K562 (cell line): ENCODE data around the gene MRPL2. TPM values are rescaled to one million over a fixed set of nuclear protein-coding genes. Genes with fewer than 3 reads are reported as not detected.

Experiments used
- ATAC-seq: fragments of 200-7000 bp; cut with Tn5 transposase; 3 replicates; pipeline ENCODE4 v1.9.1; 2020; ENCODE audit warnings: moderate library complexity
- BruUV-seq: library from RNA; stranded (reverse); fragments of 400-500 nt; replicated peaks from 2 replicates; lab custom pipeline; 2021; lab: Mats Ljungman, UMichigan
- CTCF ChIA-PET: fragments of 300-600 bp; formaldehyde crosslinking; extraction: SDS; loops from one replicate; lab custom pipeline; 2021; ENCODE audit warnings: low intra/inter-chr PET ratio; lab: Yijun Ruan, JAX
- POLR2A ChIA-PET: fragments of 300-600, 350-650 bp; sonication (Branson Sonifier 250); formaldehyde crosslinking; extraction: SDS; loops from one replicate; lab custom pipeline; 2021; ENCODE audit warnings: antibody characterized with exemption, inconsistent platforms; lab: Yijun Ruan, JAX
- DNase-seq, 4 experiments: peaks; one replicate each; pipeline versions ENCODE4 v3.0.0 to v3.0.0-alpha.2; 2011 to 2018; ENCODE audit warnings: low spot score in 3 of 4, mixed read lengths in 3 of 4; ENCODE audit errors: extremely low read depth in 1 of 4
- FAIRE-seq: peaks from 2 replicates; lab custom pipeline; 2011; peaks lifted over from hg19 to GRCh38; lab: Jason Lieb, UNC
- H2AFZ ChIP-seq: 2 replicates; pipeline ENCODE4 v1.6.0; 2011; ENCODE audit warnings: low read depth, low read length, control low read depth, inconsistent platforms
- H3K27ac ChIP-seq: fragments of 200-600 bp; 3 replicates; pipeline ENCODE4 v1.8.0; 2011; ENCODE audit warnings: low read depth, mild to moderate bottlenecking, control low read depth, inconsistent platforms, low read length, moderate library complexity, mixed read lengths; ENCODE audit errors: extremely low read depth
- H3K27me3 ChIP-seq, 2 experiments: fragments of 300-600 bp in 1 of 2; 2 replicates in 1 of 2; 3 replicates in 1 of 2; pipeline versions ENCODE4 v1.6.0 to v1.8.0; 2011; ENCODE audit warnings: inconsistent platforms in 2 of 2, low read length in 2 of 2, mild to moderate bottlenecking in 1 of 2, mixed read lengths in 1 of 2, moderate library complexity in 1 of 2; ENCODE audit not compliant: control insufficient read depth in 2 of 2, insufficient read depth in 2 of 2
- H3K36me3 ChIP-seq: fragments of 300-600 bp; 3 replicates; pipeline ENCODE4 v1.8.0; 2011; ENCODE audit warnings: mild to moderate bottlenecking, low read length, inconsistent platforms; ENCODE audit not compliant: control insufficient read depth, insufficient read depth
- H3K4me1 ChIP-seq, 2 experiments: fragments of 200-600 bp in 1 of 2; replicated peaks in 1 of 2; 2 replicates in 1 of 2; 3 replicates in 1 of 2; pipeline versions ENCODE4 v1.5.1 to v1.8.0; 2011; ENCODE audit warnings: inconsistent platforms in 2 of 2, low read length in 2 of 2, mild to moderate bottlenecking in 1 of 2, mixed read lengths in 1 of 2, moderate library complexity in 1 of 2; ENCODE audit not compliant: control insufficient read depth in 2 of 2, insufficient read depth in 2 of 2
- H3K4me2 ChIP-seq: 2 replicates; pipeline ENCODE4 v1.6.1; 2011; ENCODE audit warnings: low read length, control low read depth, inconsistent platforms, mixed read lengths; ENCODE audit not compliant: insufficient read depth
- H3K4me3 ChIP-seq: fragments of 200-600 bp; sonication (generic), shearing (Covaris generic); 2 replicates; pipeline ENCODE4 v1.5.1; 2016; ENCODE audit warnings: control low read depth, inconsistent platforms
- H3K79me2 ChIP-seq: fragments of 200-600 bp; 3 replicates; pipeline ENCODE4 v1.8.0; 2011; ENCODE audit warnings: low read length, inconsistent platforms; ENCODE audit not compliant: control insufficient read depth, insufficient read depth
- H3K9ac ChIP-seq, 2 experiments: 2 replicates each; pipeline versions ENCODE4 v1.6.0 to v1.6.1; 2011; ENCODE audit warnings: low read depth in 2 of 2, low read length in 2 of 2, control low read depth in 1 of 2, inconsistent platforms in 1 of 2, mild to moderate bottlenecking in 1 of 2, mixed read lengths in 1 of 2; ENCODE audit not compliant: insufficient read depth in 1 of 2
- H3K9me1 ChIP-seq: one replicate; pipeline ENCODE4 v1.6.0; 2011; ENCODE audit warnings: inconsistent platforms, mild to moderate bottlenecking, low read length, moderate library complexity; ENCODE audit not compliant: control insufficient read depth, insufficient read depth
- H3K9me3 ChIP-seq: replicated peaks from 2 replicates; pipeline ENCODE4 v1.5.1; 2011; ENCODE audit warnings: low read depth, low read length, inconsistent platforms; ENCODE audit not compliant: control insufficient read depth, insufficient read depth
- H4K20me1 ChIP-seq: replicated peaks from 2 replicates; pipeline ENCODE4 v1.6.1; 2011; ENCODE audit warnings: low read length, inconsistent platforms, mixed read lengths; ENCODE audit not compliant: control insufficient read depth, insufficient read depth
- CCNT2 ChIP-seq: IDR thresholded peaks from 2 replicates; pipeline ENCODE4 v1.6.1; 2011; ENCODE audit warnings: borderline replicate concordance, low read depth, mild to moderate bottlenecking, moderate library complexity, mixed read lengths, low read length; ENCODE audit not compliant: insufficient read length; ENCODE audit errors: extremely low read depth
- CLOCK ChIP-seq: fragments of 250-450 bp; sonication (Bioruptor Pico); IDR thresholded peaks from 2 replicates; pipeline ENCODE4 v1.4.0; 2020; ENCODE audit warnings: mild to moderate bottlenecking, moderate library complexity, borderline replicate concordance
- MBD2 ChIP-seq: sonication (generic); IDR thresholded peaks from 2 replicates; pipeline ENCODE4 v1.6.1; 2016; ENCODE audit warnings: low read depth, borderline replicate concordance
- MECOM ChIP-seq: fragments of 250-450 bp; sonication (Bioruptor Pico); IDR thresholded peaks from 2 replicates; pipeline ENCODE4 v1.8.0; 2022; ENCODE audit warnings: inconsistent platforms
- RHOXF2B ChIP-seq: fragments of 250-450 bp; sonication (Bioruptor Pico); conservative IDR thresholded peaks from 2 replicates; pipeline ENCODE4 v1.5.1; 2021
- SIN3A ChIP-seq, 2 experiments: fragments of 150-350 bp in 1 of 2; IDR thresholded peaks; 2 replicates each; pipeline ENCODE4 v1.6.1; 2011 to 2016; ENCODE audit warnings: borderline replicate concordance in 2 of 2, low read depth in 2 of 2, low read length in 2 of 2, mild to moderate bottlenecking in 2 of 2, moderate library complexity in 2 of 2; ENCODE audit not compliant: control insufficient read depth in 1 of 2
- ZNF445 ChIP-seq: fragments of 250-450 bp; sonication (Bioruptor Pico); IDR thresholded peaks from 2 replicates; pipeline ENCODE4 v1.4.0; 2020; ENCODE audit warnings: low read depth, mild to moderate bottlenecking, moderate library complexity
- ZNF561 ChIP-seq: fragments of 450-650 bp; formaldehyde crosslinking; conservative IDR thresholded peaks from 2 replicates; pipeline ENCODE4 v1.4.0; 2020; ENCODE audit warnings: mild to moderate bottlenecking, moderate library complexity
- WGBS: fragments of 100-300 bp; shearing (Covaris generic); methylation state at CpG from one replicate; pipeline ENCODE4 v1.1.6; 2016; ENCODE audit warnings: low coverage, mixed read lengths; ENCODE audit not compliant: insufficient coverage; ENCODE audit errors: missing lambda C conversion rate; 5-methylcytosine and 5-hydroxymethylcytosine counted together
- in situ Hi-C: fragments of 300-500 bp; cut with MboI; formaldehyde crosslinking; loops from 4 replicates; pipeline ENCODE4 v1.15.0; 2018; ENCODE audit warnings: inconsistent platforms, mixed read lengths
- intact Hi-C: fragments of 100-400 bp; cut with micrococcal nuclease; formaldehyde crosslinking; loops from 2 replicates; pipeline ENCODE4 v1.14.2; 2022
- polyA plus RNA-seq, 8 experiments: library from polyadenylated mRNA; depleted of rRNA in 4 of 8; stranded (reverse) in 5 of 8; unstranded in 3 of 8; fragments of >200 nt; fragmentation: Nextera tagmentation in 2 of 8; fragmentation: Illumina TruSeq in 1 of 8; extraction: Ambion mirVana in 2 of 8; extraction: Trizol in 1 of 8; gene quantifications; 2 replicates each; pipeline versions ENCODE4 v1.2.1 to v1.2.3, GENCODE V29; 2011 to 2014; ENCODE audit warnings: inconsistent platforms in 1 of 8, missing spikeins in 1 of 8
- total RNA-seq, 7 experiments: library from RNA; depleted of rRNA in 6 of 7; stranded (reverse); fragments of >200 nt in 6 of 7; fragmentation: Illumina TruSeq in 2 of 7; extraction: Trizol in 2 of 7; gene quantifications; 2 replicates each; pipeline versions ENCODE4 v1.2.1 to v1.2.3, GENCODE V29; 2011 to 2021; ENCODE audit warnings: low replicate concordance in 1 of 7

MRPL2 gene
- total and polyA plus RNA-seq, 9 of the 15 experiments (the other 6 are each of a cell fraction or from before 2014, with no cell fraction given): 63.1 to 262 (median 121) TPM

- in situ Hi-C loops (no loop called here), intact Hi-C loops (no loop called here)
- H3K4me2 ChIP-seq: no peak overlapping the region
- 84% methylated on average over 2 of the region's 2 CpGs for WGBS
- ChIA-PET CTCF (no interaction called here), POLR2A (interaction anchor here (0.7 to 5.7 kb wide), 5 partner anchors 14 to 61 kb away, joined by 3 to 22 read pairs (median 6); partner anchors contain the start of genes CUL7, KLHDC3 and MEA1)
- FAIRE-seq (no peak), ATAC-seq (no peak), DNase-seq (no peak)
- H3K9ac ChIP-seq: no peak overlapping the region
- no peak overlapping the region for H2AFZ ChIP-seq
- no peaks in the 10 kb centered on the region for H3K79me2 ChIP-seq
- peaks cover 72% of the 10 kb centered on the region for H3K36me3 ChIP-seq
- no peaks in the 10 kb centered on the region for H3K9me3 ChIP-seq
- no TSS peak for BruUV-seq
- TF ChIP-seq MECOM (CRISPR knock-in tag) (no peak), CCNT2 (no peak), ZNF445 (CRISPR knock-in tag) (no peak), ZNF561 (CRISPR knock-in tag) (no peak), SIN3A (IDR thresholded peaks at IDR 0.05; ENCODE audit: borderline replicate concordance in 2 of 2, control insufficient read depth in 1 of 2, low read depth in 2 of 2, low read length in 2 of 2) (no peak), MBD2 (no peak), CLOCK (CRISPR knock-in tag) (no peak), RHOXF2B (no peak)
- H3K9me1 ChIP-seq: peaks cover 2% of the 10 kb centered on the region
- H3K27me3 ChIP-seq: no peaks in the 10 kb centered on the region
- no peaks in the 10 kb centered on the region; the same call in 1 of the 2 replicates for H4K20me1 ChIP-seq
- no peak overlapping the region for H3K27ac ChIP-seq
- H3K4me3 ChIP-seq: no peak overlapping the region
- H3K4me1 ChIP-seq: peaks cover 0 to 7% of the 10 kb centered on the region in 2 experiments; a peak in 3 of 5 replicates
Measured at GRCh38 chr6:43034190-43034525, 25.1 kb downstream of the MRPL2 start.
